ENCODE measurements around the gene SPRYD3.

SPRYD3 gene

DNA sequence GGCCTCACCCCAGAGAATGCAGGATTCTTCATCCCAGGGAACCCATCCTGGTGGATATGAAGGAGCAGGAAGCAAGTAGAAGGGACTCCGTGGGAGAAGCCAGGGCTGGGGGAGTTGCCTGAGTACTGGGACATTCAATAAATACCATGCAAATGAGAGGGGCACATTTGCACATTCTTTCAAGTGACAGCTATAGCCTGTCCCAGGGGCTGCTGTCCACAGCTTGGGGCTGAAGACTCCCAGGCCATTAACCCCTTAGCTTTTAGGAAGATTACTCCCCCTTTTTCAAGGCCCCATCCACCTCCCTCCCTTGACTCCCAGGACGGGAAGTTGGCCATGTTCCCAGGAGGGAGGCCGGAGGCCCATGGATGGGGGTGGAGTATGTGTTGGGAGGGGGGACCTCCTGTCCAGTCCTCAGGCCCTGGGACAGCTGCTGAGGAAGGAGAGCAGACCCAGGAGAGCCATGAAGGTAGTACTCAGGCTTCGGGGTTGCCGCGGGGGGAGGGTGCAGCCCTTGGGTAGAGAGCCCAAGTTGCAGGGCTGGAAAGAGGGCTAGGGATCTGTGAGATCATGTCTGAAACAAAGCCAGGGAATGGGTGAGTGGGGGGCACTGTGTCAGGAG, 30.3 kb downstream of the SPRYD3 start:
- Histone ChIP-seq H3K4me1 (ENCODE audit: control insufficient read depth, low read length) (peaks cover 29% of the 10 kb centered on the region), H3K4me2 (ENCODE audit: low read length) (no peak overlapping the region), H3K9me3 (ENCODE audit: control insufficient read depth, insufficient read depth, low read length) (no peaks in the 10 kb centered on the region), H3K36me3 (ENCODE audit: control insufficient read depth, low read length) (no peaks in the 10 kb centered on the region), H3K4me3 (ENCODE audit: low read length) (no peak overlapping the region), H4K20me1 (ENCODE audit: control insufficient read depth, insufficient read depth, low read depth, low read length) (0 out of 2 replicates have a peak, but pooled peaks cover 3% of the 10 kb centered on the region), H3F3A (ENCODE audit: control insufficient read depth, insufficient read depth) (peaks cover 3% of the 10 kb centered on the region; the same call in 1 of the 2 replicates), H3K27me3 (ENCODE audit: control insufficient read depth, low read length) (0 out of 2 replicates have a peak, but pooled peaks cover 3% of the 10 kb centered on the region), H3K27ac (ENCODE audit: low read depth, low read length) (no peak overlapping the region), H3K79me2 (ENCODE audit: control insufficient read depth, low read length) (no peaks in the 10 kb centered on the region), H3K9me2 (replicated peaks; ENCODE audit: control insufficient read depth, low read length) (no peaks in the 10 kb centered on the region)
- TF ChIP-seq, protein P1, sequence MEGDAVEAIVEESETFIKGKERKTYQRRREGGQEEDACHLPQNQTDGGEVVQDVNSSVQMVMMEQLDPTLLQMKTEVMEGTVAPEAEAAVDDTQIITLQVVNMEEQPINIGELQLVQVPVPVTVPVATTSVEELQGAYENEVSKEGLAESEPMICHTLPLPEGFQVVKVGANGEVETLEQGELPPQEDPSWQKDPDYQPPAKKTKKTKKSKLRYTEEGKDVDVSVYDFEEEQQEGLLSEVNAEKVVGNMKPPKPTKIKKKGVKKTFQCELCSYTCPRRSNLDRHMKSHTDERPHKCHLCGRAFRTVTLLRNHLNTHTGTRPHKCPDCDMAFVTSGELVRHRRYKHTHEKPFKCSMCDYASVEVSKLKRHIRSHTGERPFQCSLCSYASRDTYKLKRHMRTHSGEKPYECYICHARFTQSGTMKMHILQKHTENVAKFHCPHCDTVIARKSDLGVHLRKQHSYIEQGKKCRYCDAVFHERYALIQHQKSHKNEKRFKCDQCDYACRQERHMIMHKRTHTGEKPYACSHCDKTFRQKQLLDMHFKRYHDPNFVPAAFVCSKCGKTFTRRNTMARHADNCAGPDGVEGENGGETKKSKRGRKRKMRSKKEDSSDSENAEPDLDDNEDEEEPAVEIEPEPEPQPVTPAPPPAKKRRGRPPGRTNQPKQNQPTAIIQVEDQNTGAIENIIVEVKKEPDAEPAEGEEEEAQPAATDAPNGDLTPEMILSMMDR (IDR thresholded peaks at IDR 0.05; ENCODE audit: low read depth, low read length, poor library complexity, severe bottlenecking): no peak
- no peak for TF ChIP-seq EZH2phosphoT487 (IDR thresholded peaks at IDR 0.05; ENCODE audit: borderline replicate concordance, low read length)

DNA sequence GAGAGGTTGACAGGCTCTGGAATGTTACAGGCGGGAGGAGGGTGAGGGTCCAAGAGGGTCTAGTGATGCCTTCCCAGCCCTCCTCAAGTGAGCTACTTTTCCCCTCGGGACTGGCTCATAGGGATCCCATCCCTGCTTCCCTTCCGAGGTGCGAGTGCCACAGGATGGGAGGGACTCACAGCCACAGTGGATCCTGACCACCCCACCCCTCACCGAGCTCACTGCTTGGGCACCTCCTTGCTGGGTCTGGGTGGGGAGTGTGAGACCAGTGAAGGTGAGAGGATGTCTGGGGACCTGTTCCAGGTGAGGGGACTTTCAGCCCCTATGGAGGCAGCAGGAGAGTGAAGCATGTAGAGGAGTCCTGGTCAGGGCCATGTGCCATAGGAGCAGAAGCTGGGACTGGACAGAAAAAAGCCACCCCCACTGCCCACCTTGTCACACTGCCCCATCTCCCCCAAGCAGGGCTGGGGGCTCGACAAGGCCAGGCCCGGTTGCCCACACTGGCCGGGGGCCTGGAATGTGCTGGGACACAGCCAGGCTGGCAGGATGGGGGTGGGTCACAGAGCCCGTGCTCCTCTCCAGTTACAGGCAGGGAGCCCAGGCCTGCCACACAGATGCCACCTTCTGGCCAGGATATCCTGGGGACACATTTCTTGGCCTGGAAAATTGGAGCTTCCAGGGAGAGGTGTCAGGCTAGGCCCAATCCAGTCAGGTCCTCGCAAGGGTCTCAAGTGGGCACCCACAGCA, 31.0 kb downstream of the SPRYD3 start:
- H3K9me3 ChIP-seq (ENCODE audit: control insufficient read depth, insufficient read depth, low read length): no peaks in the 10 kb centered on the region
- H3K4me3 ChIP-seq (ENCODE audit: low read length): peak overlapping the region; percentile 61
- H3K4me2 ChIP-seq (ENCODE audit: low read length): peak overlapping the region; percentile 67
- H3F3A ChIP-seq (ENCODE audit: control insufficient read depth, insufficient read depth): peaks cover 8% of the 10 kb centered on the region; the same call in 1 of the 2 replicates
- H3K79me2 ChIP-seq (ENCODE audit: control insufficient read depth, low read length): no peaks in the 10 kb centered on the region
- H3K36me3 ChIP-seq (ENCODE audit: control insufficient read depth, low read length): no peaks in the 10 kb centered on the region
- H4K20me1 ChIP-seq (ENCODE audit: control insufficient read depth, insufficient read depth, low read depth, low read length): 0 out of 2 replicates have a peak, but pooled peaks cover 1% of the 10 kb centered on the region
- no peak for TF ChIP-seq EZH2phosphoT487 (IDR thresholded peaks at IDR 0.05; ENCODE audit: borderline replicate concordance, low read length)
- TF ChIP-seq, protein P1 (IDR thresholded peaks at IDR 0.05; ENCODE audit: low read depth, low read length, poor library complexity, severe bottlenecking): no peak
- 0 out of 2 replicates have a peak, but pooled peaks cover 3% of the 10 kb centered on the region for H3K27me3 ChIP-seq (ENCODE audit: control insufficient read depth, low read length)
- H3K27ac ChIP-seq (ENCODE audit: low read depth, low read length): no peak overlapping the region
- no peaks in the 10 kb centered on the region for H3K9me2 ChIP-seq (replicated peaks; ENCODE audit: control insufficient read depth, low read length)
- peaks cover 22% of the 10 kb centered on the region for H3K4me1 ChIP-seq (ENCODE audit: control insufficient read depth, low read length)

DNA sequence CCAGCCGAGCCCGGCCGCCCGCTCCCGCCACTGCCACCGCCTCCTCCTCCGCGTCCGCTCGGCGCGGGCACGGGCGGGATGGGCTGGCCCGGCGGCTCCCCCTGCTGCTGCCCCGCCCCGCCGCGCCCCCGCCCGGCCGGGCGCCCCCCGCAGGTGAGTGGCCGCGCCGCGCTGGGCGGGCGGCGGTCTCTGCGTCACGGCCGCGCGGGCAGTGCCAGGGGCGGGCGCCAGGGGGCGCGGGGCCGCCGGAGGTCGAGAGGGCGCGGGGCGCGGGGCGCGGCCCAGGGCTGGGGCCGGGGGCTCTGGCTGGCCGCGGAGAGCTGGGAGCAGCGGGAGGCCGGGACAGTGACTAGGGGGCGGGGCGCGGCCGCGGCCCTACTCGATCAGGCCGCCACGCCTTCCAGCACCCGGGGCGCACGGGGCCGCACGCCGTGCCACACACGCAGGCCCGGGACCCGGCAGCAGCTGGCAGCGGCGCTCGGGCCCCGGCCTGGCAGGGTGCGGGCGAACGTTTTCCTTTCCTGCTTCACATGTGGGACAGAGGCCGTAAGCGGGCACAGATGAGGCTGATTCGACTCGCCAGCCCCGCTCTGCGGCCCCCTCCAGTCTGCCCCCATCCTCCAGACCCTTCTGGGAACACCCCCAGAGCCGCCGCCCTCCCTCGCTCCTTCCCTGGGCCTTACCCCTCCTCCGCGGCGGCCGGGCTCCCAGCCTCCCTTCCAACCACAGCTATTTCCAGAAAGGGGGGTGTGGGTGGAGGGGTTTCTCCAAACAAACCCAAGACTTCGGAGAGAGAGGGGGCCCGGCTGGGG, 31.8 kb downstream of the SPRYD3 start:
- H3K9me3 ChIP-seq (ENCODE audit: control insufficient read depth, insufficient read depth, low read length): no peaks in the 10 kb centered on the region
- peak overlapping the region; percentile 91 for H3K4me3 ChIP-seq (ENCODE audit: low read length)
- peaks cover 22% of the 10 kb centered on the region for H3K4me1 ChIP-seq (ENCODE audit: control insufficient read depth, low read length)
- no peaks in the 10 kb centered on the region for H3K36me3 ChIP-seq (ENCODE audit: control insufficient read depth, low read length)
- H3K27ac ChIP-seq (ENCODE audit: low read depth, low read length): no peak overlapping the region
- peak overlapping the region; percentile 67 for H3K4me2 ChIP-seq (ENCODE audit: low read length)
- 0 out of 2 replicates have a peak, but pooled peaks cover 3% of the 10 kb centered on the region for H3K27me3 ChIP-seq (ENCODE audit: control insufficient read depth, low read length)
- peaks cover 15% of the 10 kb centered on the region for H3F3A ChIP-seq (ENCODE audit: control insufficient read depth, insufficient read depth)
- H4K20me1 ChIP-seq (ENCODE audit: control insufficient read depth, insufficient read depth, low read depth, low read length): no peaks in the 10 kb centered on the region
- no peaks in the 10 kb centered on the region for H3K79me2 ChIP-seq (ENCODE audit: control insufficient read depth, low read length)
- TF ChIP-seq, protein P1 (IDR thresholded peaks at IDR 0.05; ENCODE audit: low read depth, low read length, poor library complexity, severe bottlenecking): no peak
- TF ChIP-seq EZH2phosphoT487 (IDR thresholded peaks at IDR 0.05; ENCODE audit: borderline replicate concordance, low read length): no peak
- no peaks in the 10 kb centered on the region for H3K9me2 ChIP-seq (replicated peaks; ENCODE audit: control insufficient read depth, low read length)
